Erythroblast (primary cell): ENCODE data around the gene SUN1.

Experiments
- GATA1 ChIP-seq: IDR thresholded peaks from 2 replicates; pipeline ENCODE4 v1.6.1; 2011; ENCODE audit warnings: low read depth, mild to moderate bottlenecking, control low read depth, low read length, moderate library complexity
- POLR2A ChIP-seq: IDR thresholded peaks from 2 replicates; pipeline ENCODE4 v1.6.1; 2011; ENCODE audit warnings: mild to moderate bottlenecking, low read length

DNA sequence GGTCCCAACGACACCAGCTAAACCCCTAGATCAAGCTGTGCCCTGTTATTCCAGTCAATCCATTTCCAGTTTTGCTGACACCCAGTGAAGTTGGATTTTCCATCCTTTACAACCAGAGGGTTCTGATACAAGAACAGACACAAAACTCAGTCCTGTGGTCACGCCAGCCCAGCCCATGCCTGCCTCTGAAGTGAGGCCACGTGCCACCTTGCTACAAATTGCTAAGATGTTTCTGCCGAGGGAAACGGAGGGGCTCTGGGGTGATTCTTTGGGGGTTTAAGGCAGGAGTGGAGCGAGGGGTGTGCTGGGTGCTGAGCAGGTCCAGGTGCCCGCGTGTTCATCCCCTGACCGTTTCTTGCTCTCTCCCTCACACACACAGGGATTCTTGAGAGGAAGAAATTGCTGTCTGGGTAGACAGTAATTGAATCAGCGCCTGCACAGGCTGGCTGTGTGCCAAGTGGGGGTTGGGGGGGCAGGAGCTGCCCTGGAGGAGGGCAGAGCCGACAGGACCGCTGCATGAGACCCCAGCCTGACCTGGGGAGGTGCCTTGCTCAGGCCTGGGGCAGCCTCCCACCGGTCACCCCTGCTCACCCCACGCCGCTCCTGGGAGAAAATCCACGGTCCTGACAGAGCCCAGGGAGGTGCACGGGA, 84.1 kb downstream of the SUN1 start:
- TF ChIP-seq POLR2A, result no peak
- no peak for TF ChIP-seq GATA1
